Erythroblast (primary cell): ENCODE measurements around the gene BRCA2.

Experiments
- GATA1 ChIP-seq: IDR thresholded peaks from 2 replicates; pipeline ENCODE4 v1.6.1; 2011; ENCODE audit warnings: low read depth, mild to moderate bottlenecking, control low read depth, low read length, moderate library complexity
- POLR2A ChIP-seq: IDR thresholded peaks from 2 replicates; pipeline ENCODE4 v1.6.1; 2011; ENCODE audit warnings: mild to moderate bottlenecking, low read length

GRCh38 chr13:32323912-32324311, 8.6 kb downstream of the BRCA2 start:
- TF ChIP-seq POLR2A (no peak), GATA1 (no peak)
